ENCODE measurements around the gene KBTBD2.

- TF ChIP-seq EP300 (IDR thresholded peaks at IDR 0.05): no peak
- TF ChIP-seq, protein P1, sequence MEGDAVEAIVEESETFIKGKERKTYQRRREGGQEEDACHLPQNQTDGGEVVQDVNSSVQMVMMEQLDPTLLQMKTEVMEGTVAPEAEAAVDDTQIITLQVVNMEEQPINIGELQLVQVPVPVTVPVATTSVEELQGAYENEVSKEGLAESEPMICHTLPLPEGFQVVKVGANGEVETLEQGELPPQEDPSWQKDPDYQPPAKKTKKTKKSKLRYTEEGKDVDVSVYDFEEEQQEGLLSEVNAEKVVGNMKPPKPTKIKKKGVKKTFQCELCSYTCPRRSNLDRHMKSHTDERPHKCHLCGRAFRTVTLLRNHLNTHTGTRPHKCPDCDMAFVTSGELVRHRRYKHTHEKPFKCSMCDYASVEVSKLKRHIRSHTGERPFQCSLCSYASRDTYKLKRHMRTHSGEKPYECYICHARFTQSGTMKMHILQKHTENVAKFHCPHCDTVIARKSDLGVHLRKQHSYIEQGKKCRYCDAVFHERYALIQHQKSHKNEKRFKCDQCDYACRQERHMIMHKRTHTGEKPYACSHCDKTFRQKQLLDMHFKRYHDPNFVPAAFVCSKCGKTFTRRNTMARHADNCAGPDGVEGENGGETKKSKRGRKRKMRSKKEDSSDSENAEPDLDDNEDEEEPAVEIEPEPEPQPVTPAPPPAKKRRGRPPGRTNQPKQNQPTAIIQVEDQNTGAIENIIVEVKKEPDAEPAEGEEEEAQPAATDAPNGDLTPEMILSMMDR (IDR thresholded peaks at IDR 0.05): no peak
Measured at GRCh38 chr7:32928785-32929298, 37.3 kb upstream of the KBTBD2 start.

Measured in stomach (tissue), 4 donors.